HG02759 (cell line): ENCODE data around the gene TM4SF20.
"Not testable (repeated sequence)": the region's sequence is repeated elsewhere in the genome, so short reads cannot be mapped to it uniquely, and the experiment has no call there.

ENCODE experiments used
- ATAC-seq: cut with Tn5 transposase; IDR thresholded peaks from one replicate; pipeline ENCODE4 v1.9.1; 2021; ENCODE audit warnings: mild to moderate bottlenecking, moderate library complexity; ENCODE audit not compliant: unreplicated experiment

TM4SF20 gene

DNA sequence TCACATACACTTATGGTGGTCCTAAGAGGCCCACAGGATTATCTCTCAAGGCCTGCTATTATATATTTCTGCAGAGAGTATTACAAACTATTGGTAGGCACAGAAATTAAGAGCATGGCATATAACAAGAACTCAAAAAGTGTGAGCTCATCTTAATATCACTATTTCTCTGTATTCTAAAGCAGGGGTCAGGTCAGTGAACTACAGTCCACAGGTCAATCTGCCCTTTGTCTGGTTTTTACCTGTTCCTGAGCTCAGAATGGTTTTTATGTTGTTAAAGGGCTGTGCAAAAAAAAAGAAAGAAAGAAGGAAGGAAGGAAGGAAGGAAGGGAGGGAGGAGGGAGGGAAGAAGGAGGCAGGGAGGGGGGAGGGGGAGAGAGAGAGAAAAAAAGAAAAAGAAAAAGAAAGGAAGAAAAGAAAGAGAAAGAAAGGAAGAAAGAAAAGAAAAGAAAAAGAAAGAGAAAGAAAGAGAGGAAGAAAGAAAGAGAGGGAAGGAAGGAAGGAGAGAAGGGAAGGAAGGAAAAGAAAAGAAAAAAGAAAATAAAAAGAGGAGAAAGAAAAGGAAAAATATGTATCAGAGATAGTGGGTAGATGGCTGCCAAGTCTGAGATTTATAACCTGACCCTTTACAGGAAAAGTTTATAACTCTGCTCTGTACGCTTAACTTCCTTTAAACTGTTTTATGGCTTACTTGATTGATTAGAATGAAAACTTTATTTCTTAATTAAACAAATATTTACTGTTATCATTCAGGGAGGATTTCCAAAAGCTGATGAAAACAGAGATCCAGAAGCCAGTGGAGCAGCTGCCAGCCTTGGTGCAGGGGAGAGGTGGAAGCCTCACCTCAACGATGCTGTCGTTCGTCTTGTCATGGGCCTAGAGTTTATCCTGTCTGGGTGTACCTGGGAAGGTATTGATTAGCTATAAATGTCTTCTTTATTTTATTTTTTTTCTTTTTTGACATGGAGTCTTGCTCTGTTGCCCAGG, 19.9 kb upstream of the TM4SF20 start:
- no peak for ATAC-seq

DNA sequence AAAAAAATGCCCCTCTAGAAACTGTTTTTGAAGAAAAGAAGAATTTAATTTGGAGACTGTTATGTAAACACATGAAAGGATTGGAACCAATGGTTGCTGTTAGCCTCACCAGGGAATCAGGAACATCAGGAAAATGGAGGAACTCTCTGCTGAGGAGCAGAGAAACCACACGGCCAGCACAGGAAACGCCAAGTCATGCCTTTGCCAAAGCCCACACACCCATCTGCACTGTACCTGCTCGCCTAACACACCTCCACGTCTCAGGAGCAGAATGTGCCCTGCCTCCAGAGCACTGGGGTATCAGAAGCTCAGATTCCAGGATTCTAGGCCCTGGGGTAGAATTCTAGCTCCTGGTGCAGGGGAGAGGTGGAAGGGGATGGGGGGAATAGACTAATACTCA, 18.5 kb upstream of the TM4SF20 start:
- no peak for ATAC-seq

DNA sequence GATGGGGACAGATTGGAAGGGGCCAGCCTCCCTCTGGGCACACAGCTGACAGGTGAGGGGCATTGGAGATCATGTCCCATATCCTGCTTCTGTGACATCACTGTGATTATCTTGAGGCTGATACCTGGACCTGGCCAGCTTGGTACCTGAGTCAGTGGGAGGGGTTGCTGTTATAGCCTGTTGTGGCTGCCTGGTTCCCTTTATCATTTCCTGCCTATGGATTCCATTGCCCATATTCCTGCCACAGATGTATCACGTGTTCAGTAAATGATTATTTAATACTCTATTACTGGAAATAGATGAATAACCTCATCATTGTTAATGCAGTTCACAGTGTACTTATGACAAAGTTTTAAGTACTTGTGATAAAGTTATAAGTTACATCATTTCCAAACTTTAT, 16.4 kb upstream of the TM4SF20 start:
- ATAC-seq, result no peak

DNA sequence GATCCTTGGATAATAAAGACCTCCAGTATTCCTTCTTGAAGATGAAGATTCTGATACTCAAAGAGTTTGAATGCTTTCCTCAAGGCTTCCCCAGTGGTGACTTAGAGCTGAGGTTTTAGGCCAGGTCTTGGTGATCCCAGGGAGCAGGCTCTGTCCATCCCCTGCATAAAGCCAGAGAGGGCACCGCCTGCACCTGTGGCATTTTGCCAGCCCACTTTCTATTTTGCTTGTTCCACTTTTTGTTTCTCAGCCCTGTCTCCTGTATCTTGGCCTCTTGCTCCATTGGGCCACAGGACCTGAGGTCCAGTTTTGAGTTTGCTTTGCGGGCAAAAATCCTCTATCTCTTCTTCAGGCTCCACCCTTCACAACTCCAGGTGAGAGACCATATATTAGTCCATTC, 15.3 kb upstream of the TM4SF20 start:
- ATAC-seq, result no peak

GRCh38 chr2:227390468-227391256, 11.6 kb upstream of the TM4SF20 start:
- ATAC-seq, result no peak

- ATAC-seq, result no peak
Measured at GRCh38 chr2:227389661-227390060, 10.6 kb upstream of the TM4SF20 start.

DNA sequence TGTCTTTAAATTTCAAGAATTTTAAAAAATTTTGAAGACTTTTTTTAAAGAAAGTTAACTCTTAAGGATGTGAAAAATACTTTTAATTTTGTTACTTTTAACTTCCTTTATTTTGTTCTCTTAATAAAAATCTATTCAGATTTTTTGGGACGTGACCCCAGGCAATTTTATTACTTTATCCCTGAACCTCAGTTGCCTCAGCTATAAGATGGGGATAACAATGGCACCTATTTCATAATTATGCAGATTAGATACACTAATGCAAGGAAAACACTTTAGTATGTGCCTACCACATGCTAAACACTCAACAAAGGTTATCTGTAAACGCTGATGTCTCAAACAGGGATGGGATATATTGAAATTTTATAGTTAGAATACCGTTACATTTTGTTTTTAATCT, 10.1 kb upstream of the TM4SF20 start:
- no peak for ATAC-seq

- no peak for ATAC-seq
Measured at GRCh38 chr2:227388537-227389011, 9.5 kb upstream of the TM4SF20 start.

DNA sequence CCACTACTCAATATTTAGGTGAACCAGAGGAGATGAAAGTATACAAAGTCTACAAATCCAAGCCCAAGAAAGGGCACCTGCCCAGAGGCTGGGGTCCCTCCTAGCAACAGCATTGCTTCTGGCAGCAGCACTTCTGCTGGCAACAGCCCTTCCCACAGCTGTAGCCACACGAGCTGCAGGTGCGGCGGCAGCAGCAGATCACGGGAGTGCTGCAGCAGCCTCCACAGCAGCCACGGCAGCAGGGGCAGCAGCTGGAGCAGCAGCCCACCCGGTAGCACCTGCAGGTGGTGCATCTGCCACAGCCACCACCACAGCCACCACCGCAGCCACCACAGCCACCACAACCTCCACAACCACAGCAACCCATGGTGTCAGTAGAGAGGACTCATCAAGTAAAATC, 8.5 kb upstream of the TM4SF20 start, which contains the start of gene SCYGR1:
SCYGR1 (minus strand) TSS at position 367 of the 400 bp plus-strand sequence; CDS start at position 367, 0 bp downstream.
- ATAC-seq, result not testable (repeated sequence)

GRCh38 chr2:227386630-227387029, 7.5 kb upstream of the TM4SF20 start:
- no peak for ATAC-seq

GRCh38 chr2:227383686-227384085, 4.6 kb upstream of the TM4SF20 start:
- no peak for ATAC-seq

DNA sequence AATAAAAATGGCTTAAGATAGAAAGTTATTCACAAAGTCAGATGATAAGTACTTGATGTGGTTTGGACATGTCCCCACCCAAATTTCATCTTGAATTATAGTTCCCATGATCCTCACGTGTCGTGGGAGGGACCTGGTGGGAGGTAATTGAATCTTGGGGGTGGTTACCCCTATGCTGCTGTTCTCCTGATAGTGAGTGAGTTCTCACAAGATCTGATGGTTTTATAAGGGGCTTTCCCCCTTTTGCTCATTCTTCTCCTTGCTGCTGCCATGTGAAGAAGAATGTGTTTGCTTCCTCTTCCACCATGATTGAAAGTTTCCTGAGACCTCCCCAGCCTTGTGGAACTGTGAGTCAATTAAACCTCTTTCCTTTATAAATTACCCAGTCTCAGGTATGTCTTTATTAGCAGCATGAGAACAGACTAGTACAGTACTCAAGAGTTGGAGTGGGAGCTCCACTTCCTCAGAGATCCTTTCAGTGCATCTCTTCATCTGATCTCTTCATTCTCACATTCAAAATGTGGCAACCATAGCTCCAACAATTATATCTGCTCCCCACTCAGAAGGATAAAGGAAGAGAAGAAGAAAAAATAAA, 3.2 kb upstream of the TM4SF20 start:
- ATAC-seq, result not testable (repeated sequence)

DNA sequence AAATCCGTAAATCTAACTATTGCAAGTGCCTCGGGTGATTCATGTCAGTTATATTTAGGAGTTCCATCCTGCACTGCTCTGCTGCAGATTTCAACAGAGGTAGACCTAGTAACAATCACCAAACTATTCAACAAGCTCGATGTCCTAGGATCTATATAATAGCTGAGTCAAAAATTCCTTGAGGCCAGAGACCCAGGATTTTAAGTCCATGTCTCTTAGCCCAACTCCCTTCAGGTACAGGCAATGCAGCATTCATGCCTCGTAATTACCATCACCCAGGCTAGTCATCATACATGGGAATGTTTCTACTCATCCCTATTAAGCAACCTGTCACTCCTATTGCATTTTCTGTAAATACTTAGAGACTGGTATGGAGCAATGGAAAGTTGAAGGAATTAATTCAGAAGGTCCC, 729 bp downstream of the TM4SF20 start:
- no peak for ATAC-seq

DNA sequence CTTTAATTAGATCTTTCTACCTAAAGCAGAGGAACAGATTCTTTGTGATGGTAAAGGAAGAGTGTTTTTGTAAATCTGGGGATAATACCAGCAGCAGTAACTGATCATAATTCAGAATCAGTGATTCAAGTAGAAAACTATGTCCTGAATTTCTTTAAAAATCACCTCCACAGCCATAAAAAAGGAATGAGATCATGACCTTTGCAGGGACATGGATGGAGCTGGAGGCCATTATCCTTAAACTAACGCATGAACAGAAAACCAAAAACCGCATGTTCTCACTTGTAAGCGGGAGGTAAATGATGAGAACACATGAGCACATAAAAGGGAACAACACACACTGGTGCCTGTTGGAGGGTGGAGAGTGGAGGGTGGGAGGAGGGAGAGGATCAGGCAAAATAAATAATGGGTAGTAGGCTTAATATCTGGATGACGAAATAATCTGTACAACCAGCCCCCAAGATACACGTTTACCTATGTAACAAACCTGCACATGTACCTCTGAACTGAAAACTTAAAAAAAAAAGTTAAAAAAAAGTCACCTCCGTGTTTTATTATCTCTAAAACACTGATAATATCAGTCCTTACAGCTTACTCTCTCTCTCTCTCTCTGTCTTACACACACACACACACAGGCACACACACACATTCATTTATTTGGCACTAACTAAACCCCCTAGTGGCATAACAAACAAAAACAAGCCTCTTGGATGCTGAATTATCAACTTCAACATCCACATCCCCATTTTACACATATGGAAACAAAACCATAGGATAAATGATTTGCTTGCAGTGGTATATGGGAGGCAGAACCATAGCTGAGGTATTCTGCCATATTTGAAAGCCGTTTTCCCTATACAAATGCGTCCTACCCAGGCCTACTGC, 1.4 kb downstream of the TM4SF20 start:
- ATAC-seq, result no peak

GRCh38 chr2:227376656-227377396, 2.3 kb downstream of the TM4SF20 start:
- ATAC-seq, result no peak

DNA sequence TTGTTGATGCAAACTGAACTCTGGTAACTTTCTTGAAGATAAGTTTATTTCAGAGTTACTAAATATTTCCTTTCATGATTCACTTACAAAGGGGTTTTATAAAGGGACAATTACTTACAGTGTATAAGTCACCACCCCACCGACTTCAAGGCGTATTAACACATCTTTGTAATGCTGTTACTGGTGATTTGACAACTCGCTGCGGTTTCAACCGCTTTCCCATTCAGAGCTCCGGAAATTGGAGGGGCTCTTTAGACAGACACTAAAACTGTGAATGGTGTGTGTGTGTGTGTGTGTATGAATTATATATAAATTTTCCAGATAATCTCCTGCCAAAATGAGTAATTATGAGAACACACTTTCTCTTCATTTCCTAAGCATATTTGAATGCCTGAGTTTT, 4.9 kb downstream of the TM4SF20 start:
- ATAC-seq, result peak; percentile 65

DNA sequence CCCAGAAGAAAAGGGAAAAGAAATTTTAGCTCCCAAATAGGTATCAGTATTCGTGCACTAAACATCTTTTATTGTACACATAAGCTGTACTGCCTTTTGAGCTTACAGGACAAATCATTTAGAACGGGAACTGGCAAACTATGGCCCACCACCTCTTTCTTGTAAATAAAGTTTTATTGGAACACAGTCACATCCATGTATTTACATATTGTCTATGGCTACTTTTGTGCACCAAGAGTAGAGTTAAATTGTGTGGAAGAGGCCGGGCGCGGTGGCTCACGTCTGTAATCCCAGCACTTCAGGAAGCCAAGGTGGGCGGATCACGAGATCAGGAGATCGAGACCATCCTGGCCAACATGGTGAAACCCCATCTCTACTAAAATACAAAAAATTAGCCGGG, 5.7 kb downstream of the TM4SF20 start:
- ATAC-seq, result no peak

GRCh38 chr2:227370791-227371312, 8.3 kb downstream of the TM4SF20 start:
- ATAC-seq, result no peak

GRCh38 chr2:227370092-227370491, 9.0 kb downstream of the TM4SF20 start:
- ATAC-seq, result no peak
